Astrocyte (in vitro differentiated cells and primary cell): ENCODE measurements around the gene CD22. TPM values are rescaled to one million over a fixed set of nuclear protein-coding genes. Genes with fewer than 3 reads are reported as not detected.
"Not testable (repeated sequence)": the region's sequence is repeated elsewhere in the genome, so short reads cannot be mapped to it uniquely, and the experiment has no call there.

Experiments
- DNase-seq: peaks from one replicate; pipeline ENCODE4 v3.0.0-alpha.2; 2010; ENCODE audit warnings: low read depth
- FAIRE-seq: peaks from 2 replicates; lab custom pipeline; 2011; peaks lifted over from hg19 to GRCh38; lab: Jason Lieb, UNC
- H2AFZ ChIP-seq: 2 replicates; pipeline ENCODE4 v1.6.0; 2012; ENCODE audit warnings: low read depth, low read length, inconsistent platforms
- H3K27ac ChIP-seq: 2 replicates; pipeline ENCODE4 v1.5.1; 2011; ENCODE audit warnings: low read depth, low read length, inconsistent platforms
- H3K27me3 ChIP-seq: 2 replicates; pipeline ENCODE4 v1.6.0; 2011; ENCODE audit warnings: low read length, inconsistent platforms; ENCODE audit not compliant: insufficient read depth
- H3K36me3 ChIP-seq: 2 replicates; pipeline ENCODE4 v1.5.1; 2011; ENCODE audit warnings: low read length, inconsistent platforms; ENCODE audit not compliant: insufficient read depth
- H3K4me1 ChIP-seq: 2 replicates; pipeline ENCODE4 v1.5.1; 2011; ENCODE audit warnings: low read length, inconsistent platforms; ENCODE audit not compliant: insufficient read depth
- H3K4me2 ChIP-seq: 2 replicates; pipeline ENCODE4 v1.6.0; 2012; ENCODE audit warnings: low read length, inconsistent platforms
- H3K4me3 ChIP-seq: 2 replicates; pipeline ENCODE4 v1.5.1; 2011; ENCODE audit warnings: low read depth, mild to moderate bottlenecking, low read length, inconsistent platforms; ENCODE audit not compliant: insufficient read depth
- H3K79me2 ChIP-seq: 2 replicates; pipeline ENCODE4 v1.6.0; 2012; ENCODE audit warnings: mild to moderate bottlenecking, low read length, inconsistent platforms; ENCODE audit not compliant: insufficient read depth
- H3K9ac ChIP-seq: 2 replicates; pipeline ENCODE4 v1.6.0; 2012; ENCODE audit warnings: mild to moderate bottlenecking, low read length, inconsistent platforms
- H3K9me3 ChIP-seq: 2 replicates; pipeline ENCODE4 v1.5.1; 2012; ENCODE audit warnings: low read depth, mild to moderate bottlenecking, low read length, inconsistent platforms; ENCODE audit not compliant: insufficient read depth
- H4K20me1 ChIP-seq: 2 replicates; pipeline ENCODE4 v1.6.0; 2012; ENCODE audit warnings: low read length, inconsistent platforms; ENCODE audit not compliant: insufficient read depth
- H3K27ac Mint-ChIP-seq: one replicate; pipeline ENCODE4 v1.8.0; 2021; ENCODE audit warnings: mild to moderate bottlenecking, mixed read lengths; ENCODE audit not compliant: unreplicated experiment
- H3K27me3 Mint-ChIP-seq: one replicate; pipeline ENCODE4 v1.8.0; 2021; ENCODE audit warnings: low read depth, mixed read lengths; ENCODE audit not compliant: unreplicated experiment
- H3K36me3 Mint-ChIP-seq: one replicate; pipeline ENCODE4 v1.8.0; 2021; ENCODE audit warnings: low read depth, mixed read lengths; ENCODE audit not compliant: unreplicated experiment
- H3K4me1 Mint-ChIP-seq: one replicate; pipeline ENCODE4 v1.8.0; 2021; ENCODE audit warnings: low read depth, mixed read lengths; ENCODE audit not compliant: unreplicated experiment
- H3K4me3 Mint-ChIP-seq: one replicate; pipeline ENCODE4 v1.8.0; 2021; ENCODE audit warnings: mild to moderate bottlenecking, moderate library complexity, mixed read lengths; ENCODE audit not compliant: unreplicated experiment
- H3K9me3 Mint-ChIP-seq: one replicate; pipeline ENCODE4 v1.8.0; 2021; ENCODE audit warnings: mild to moderate bottlenecking, mixed read lengths; ENCODE audit not compliant: unreplicated experiment
- CTCF ChIP-seq: IDR thresholded peaks from 2 replicates; pipeline ENCODE4 v1.5.1; 2011; ENCODE audit warnings: low read depth, mild to moderate bottlenecking, inconsistent platforms, low read length, moderate library complexity; ENCODE audit not compliant: insufficient read depth
- EZH2 ChIP-seq: IDR thresholded peaks from 2 replicates; pipeline ENCODE4 v1.6.1; 2012; ENCODE audit warnings: mild to moderate bottlenecking, low read length, inconsistent platforms; ENCODE audit not compliant: insufficient read depth
- total RNA-seq: library from RNA; stranded (reverse); gene quantifications from 2 replicates; pipeline ENCODE4 v1.2.1, GENCODE V29; 2021

Gene CD22
- total RNA-seq, 1 donor from 2014 or later: not detected

- Mint-ChIP-seq H3K9me3 (no peaks in the 10 kb centered on the region), H3K36me3 (peaks cover 2% of the 10 kb centered on the region), H3K4me3 (no peak overlapping the region), H3K27ac (no peak overlapping the region), H3K27me3 (peaks cover 23% of the 10 kb centered on the region), H3K4me1 (no peaks in the 10 kb centered on the region)
- Histone ChIP-seq H3K4me1 (no peaks in the 10 kb centered on the region), H3K27me3 (peaks cover 11% of the 10 kb centered on the region), H3K4me3 (no peak overlapping the region), H3K9me3 (no peaks in the 10 kb centered on the region), H3K4me2 (no peak overlapping the region), H2AFZ (no peak overlapping the region), H4K20me1 (peaks cover 4% of the 10 kb centered on the region), H3K27ac (no peak overlapping the region), H3K79me2 (no peaks in the 10 kb centered on the region), H3K9ac (no peak overlapping the region), H3K36me3 (no peaks in the 10 kb centered on the region)
- DNase-seq (no peak), FAIRE-seq (no peak)
- no peak for TF ChIP-seq CTCF
- no peak for TF ChIP-seq EZH2
Observed at GRCh38 chr19:35281303-35281702, 47.7 kb upstream of the CD22 start.

- H3K4me1 ChIP-seq: no peaks in the 10 kb centered on the region
- H4K20me1 ChIP-seq: no peaks in the 10 kb centered on the region
- DNase-seq (no peak), FAIRE-seq (no peak)
- no peak overlapping the region for H3K27ac ChIP-seq
- H3K79me2 ChIP-seq: no peaks in the 10 kb centered on the region
- Mint-ChIP-seq H3K36me3 (no peaks in the 10 kb centered on the region), H3K4me3 (no peak overlapping the region), H3K27me3 (peaks cover 35% of the 10 kb centered on the region), H3K9me3 (no peaks in the 10 kb centered on the region), H3K27ac (no peak overlapping the region), H3K4me1 (no peaks in the 10 kb centered on the region)
- H3K27me3 ChIP-seq: peaks cover 15% of the 10 kb centered on the region
- no peaks in the 10 kb centered on the region for H3K9me3 ChIP-seq
- no peak overlapping the region for H3K9ac ChIP-seq
- no peaks in the 10 kb centered on the region for H3K36me3 ChIP-seq
- H2AFZ ChIP-seq: no peak overlapping the region
- H3K4me3 ChIP-seq: no peak overlapping the region
- TF ChIP-seq EZH2 (no peak), CTCF (no peak)
- H3K4me2 ChIP-seq: no peak overlapping the region
Observed at GRCh38 chr19:35284153-35285094, 44.6 kb upstream of the CD22 start.

GRCh38 chr19:35285095-35285449 is 43.9 kb upstream of the CD22 start:
- no peaks in the 10 kb centered on the region for H3K9me3 Mint-ChIP-seq
- H3K27ac Mint-ChIP-seq: no peak overlapping the region
- no peak for FAIRE-seq
- no peaks in the 10 kb centered on the region for H4K20me1 ChIP-seq
- H2AFZ ChIP-seq: no peak overlapping the region
- H3K9ac ChIP-seq: no peak overlapping the region
- no peak overlapping the region for H3K27ac ChIP-seq
- H3K27me3 ChIP-seq: peaks cover 15% of the 10 kb centered on the region
- H3K4me2 ChIP-seq: no peak overlapping the region
- H3K4me3 ChIP-seq: no peak overlapping the region
- H3K27me3 Mint-ChIP-seq: peaks cover 35% of the 10 kb centered on the region
- no peaks in the 10 kb centered on the region for H3K36me3 Mint-ChIP-seq
- no peak overlapping the region for H3K4me3 Mint-ChIP-seq
- no peaks in the 10 kb centered on the region for H3K79me2 ChIP-seq
- H3K9me3 ChIP-seq: no peaks in the 10 kb centered on the region
- no peaks in the 10 kb centered on the region for H3K36me3 ChIP-seq
- H3K4me1 Mint-ChIP-seq: no peaks in the 10 kb centered on the region
- TF ChIP-seq CTCF (no peak), EZH2 (no peak)
- H3K4me1 ChIP-seq: no peaks in the 10 kb centered on the region
- no peak for DNase-seq

GRCh38 chr19:35285465-35285864 is 43.5 kb upstream of the CD22 start:
- H4K20me1 ChIP-seq, H3K36me3 ChIP-seq, H3K4me2 ChIP-seq, H3K4me1 ChIP-seq, H3K27ac Mint-ChIP-seq, H3K4me1 Mint-ChIP-seq, H3K36me3 Mint-ChIP-seq, H3K9ac ChIP-seq, H3K4me3 ChIP-seq, H3K4me3 Mint-ChIP-seq, H3K27ac ChIP-seq, H3K9me3 ChIP-seq, H2AFZ ChIP-seq, H3K79me2 ChIP-seq, FAIRE-seq, H3K9me3 Mint-ChIP-seq, DNase-seq: not testable (repeated sequence)
- peaks cover 35% of the 10 kb centered on the region for H3K27me3 Mint-ChIP-seq
- H3K27me3 ChIP-seq: peaks cover 15% of the 10 kb centered on the region
